SHP77 (cell line): ENCODE data around the gene OPA1.

Experiments
- DNase-seq, 2 experiments: peaks; one replicate each; lab custom pipeline; 2025; lab: John Stamatoyannopoulos, UW

Gene OPA1

GRCh38 chr3:193655831-193656433, 62.9 kb downstream of the OPA1 start:
- no peak for DNase-seq

- DNase-seq = no peak
Measured at GRCh38 chr3:193656445-193656844, 63.4 kb downstream of the OPA1 start.

- DNase-seq = no peak
Measured at GRCh38 chr3:193656878-193657282, 63.9 kb downstream of the OPA1 start.

GRCh38 chr3:193660171-193660570, 67.2 kb downstream of the OPA1 start:
- DNase-seq = no peak

- DNase-seq = no peak
Measured at GRCh38 chr3:193660698-193661411, 67.8 kb downstream of the OPA1 start.

GRCh38 chr3:193662757-193663322, 69.8 kb downstream of the OPA1 start:
- DNase-seq = no peak

GRCh38 chr3:193665370-193665989, 72.5 kb downstream of the OPA1 start:
- DNase-seq = peak in 1 of 2 experiments; percentile 1

GRCh38 chr3:193673845-193674244, 80.8 kb downstream of the OPA1 start:
- DNase-seq = peak; percentile 5 to 47

GRCh38 chr3:193674714-193675113, 81.7 kb downstream of the OPA1 start:
- no peak for DNase-seq

GRCh38 chr3:193677734-193678133, 84.7 kb downstream of the OPA1 start:
- DNase-seq = no peak

GRCh38 chr3:193680220-193680619, 87.2 kb downstream of the OPA1 start:
- no peak for DNase-seq

GRCh38 chr3:193681631-193682030, 88.6 kb downstream of the OPA1 start:
- no peak for DNase-seq

GRCh38 chr3:193686665-193687483, 93.9 kb downstream of the OPA1 start:
- no peak for DNase-seq

- DNase-seq = no peak
Measured at GRCh38 chr3:193688834-193689714, 96.1 kb downstream of the OPA1 start.

GRCh38 chr3:193693774-193694173, 100.8 kb downstream of the OPA1 start:
- DNase-seq = no peak

- DNase-seq = no peak
Measured at GRCh38 chr3:193701953-193702635, 109.1 kb downstream of the OPA1 start.

- no peak for DNase-seq
Measured at GRCh38 chr3:193702967-193703366, 110.0 kb downstream of the OPA1 start.

GRCh38 chr3:193704431-193704830, 111.4 kb downstream of the OPA1 start:
- DNase-seq = no peak

GRCh38 chr3:193708270-193708669, 115.3 kb downstream of the OPA1 start:
- DNase-seq = no peak
